Measurements from ENCODE around the gene UNC50.

UNC50 gene

DNA sequence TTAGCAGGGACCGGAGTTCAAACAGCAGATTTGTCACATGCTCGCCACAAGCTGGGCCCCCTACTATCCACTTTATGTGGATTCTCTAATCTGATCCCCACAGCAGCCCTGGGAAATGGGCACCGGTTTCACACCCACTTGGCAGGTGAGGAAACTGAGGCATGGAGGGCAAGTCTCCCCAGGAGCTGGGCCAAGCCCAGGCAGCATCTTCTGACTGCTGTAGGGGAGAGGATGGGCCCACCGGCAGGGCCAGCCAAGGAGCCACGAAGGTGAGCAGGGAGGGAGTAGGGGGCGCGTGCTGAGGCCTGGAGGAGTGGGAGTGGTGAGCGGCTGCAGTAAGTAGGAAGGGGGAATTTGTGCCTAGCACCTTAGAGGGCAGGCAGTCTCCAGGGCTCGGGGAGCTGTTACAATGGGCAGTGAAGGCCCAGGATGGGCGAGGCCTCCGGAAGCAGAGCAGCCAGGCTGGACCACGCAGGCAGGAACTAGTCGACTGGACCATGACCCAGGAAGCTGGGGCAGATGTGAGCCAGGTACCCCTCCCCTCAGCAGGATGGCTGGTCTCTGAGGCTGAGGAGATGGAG is 37.2 kb upstream of the UNC50 start:
- Mint-ChIP-seq H3K27me3 (no peaks in the 10 kb centered on the region), H3K9me3 (no peaks in the 10 kb centered on the region), H3K4me3 (no peak overlapping the region), H3K4me1 (peaks cover 7% of the 10 kb centered on the region), H3K27ac (peak overlapping the region in 1 of 2 donors; percentile 92)
- DNase-seq (no peak), ATAC-seq (no peak)

DNA sequence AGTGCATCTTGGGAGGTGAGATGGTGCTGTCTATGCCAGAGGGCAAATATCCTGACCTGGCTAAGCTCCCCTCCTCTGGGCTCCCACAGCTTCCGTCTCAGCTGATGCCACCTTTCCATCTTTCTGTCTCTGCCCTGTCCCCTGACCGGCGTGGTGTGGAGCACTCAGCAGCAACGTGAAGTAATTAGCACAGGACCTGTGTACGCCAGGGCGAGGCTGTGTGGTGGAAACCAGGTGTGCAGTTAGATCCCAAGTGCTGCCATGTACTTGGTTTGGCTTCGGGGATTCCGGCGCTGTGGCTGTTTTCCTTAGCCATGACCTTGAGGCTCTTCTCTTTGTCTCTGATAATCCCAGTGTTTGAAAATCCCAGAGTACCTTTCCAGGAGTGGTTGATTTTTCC is 36.6 kb upstream of the UNC50 start:
- H3K4me3 Mint-ChIP-seq: no peak overlapping the region
- DNase-seq (no peak), ATAC-seq (no peak)
- H3K27me3 Mint-ChIP-seq: no peaks in the 10 kb centered on the region
- H3K4me1 Mint-ChIP-seq: peaks cover 7% of the 10 kb centered on the region
- peak overlapping the region in 1 of 2 donors; percentile 5 for H3K27ac Mint-ChIP-seq
- H3K9me3 Mint-ChIP-seq: no peaks in the 10 kb centered on the region

DNA sequence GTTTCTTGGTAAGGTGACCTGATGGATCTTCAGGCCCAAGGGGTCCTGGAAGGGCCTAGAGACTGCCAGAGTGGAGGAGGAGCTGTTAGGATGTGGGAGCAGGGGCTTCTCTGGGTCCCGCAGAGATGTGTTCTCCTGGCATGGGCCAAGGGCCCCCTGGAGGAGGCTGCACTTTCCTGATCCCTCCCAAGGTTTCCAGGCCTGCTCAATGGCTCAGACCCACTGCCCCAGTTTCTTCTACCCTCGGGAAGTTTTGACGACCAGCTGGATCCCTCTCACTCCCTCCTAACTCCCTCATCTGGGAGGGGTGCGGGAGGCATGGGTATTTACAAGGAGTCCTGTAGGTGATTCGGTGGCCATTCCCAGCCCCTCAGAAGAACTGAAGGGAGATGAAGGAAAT is 36.2 kb upstream of the UNC50 start:
- DNase-seq (no peak), ATAC-seq (no peak)
- Mint-ChIP-seq H3K27me3 (no peaks in the 10 kb centered on the region), H3K9me3 (no peaks in the 10 kb centered on the region), H3K27ac (peak overlapping the region in 1 of 2 donors; percentile 34), H3K4me3 (no peak overlapping the region), H3K4me1 (peaks cover 7% of the 10 kb centered on the region)

DNA sequence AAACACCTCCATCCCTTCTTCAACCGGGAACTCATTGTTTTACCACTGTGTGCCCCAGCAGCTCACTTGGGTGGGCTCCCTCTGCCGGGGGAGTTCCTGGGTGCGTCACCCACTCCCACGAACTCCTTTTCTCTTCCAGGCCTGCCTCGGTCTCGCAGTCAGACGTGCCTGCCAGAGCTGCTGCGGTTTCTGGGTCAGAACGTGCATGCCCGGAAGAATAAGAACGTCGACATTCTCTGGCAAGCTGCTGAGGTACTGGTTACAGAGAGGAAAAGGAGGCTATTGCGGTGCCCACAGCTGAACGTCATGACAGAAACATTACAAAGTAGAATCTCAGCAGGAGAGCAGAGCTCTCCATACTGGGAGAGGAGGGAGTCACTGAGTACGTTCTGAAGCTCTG is 35.7 kb upstream of the UNC50 start:
- ATAC-seq: no peak
- Mint-ChIP-seq H3K27ac (no peak overlapping the region), H3K27me3 (no peaks in the 10 kb centered on the region), H3K4me1 (peaks cover 7% of the 10 kb centered on the region), H3K9me3 (no peaks in the 10 kb centered on the region), H3K4me3 (no peak overlapping the region)
- no peak for DNase-seq

DNA sequence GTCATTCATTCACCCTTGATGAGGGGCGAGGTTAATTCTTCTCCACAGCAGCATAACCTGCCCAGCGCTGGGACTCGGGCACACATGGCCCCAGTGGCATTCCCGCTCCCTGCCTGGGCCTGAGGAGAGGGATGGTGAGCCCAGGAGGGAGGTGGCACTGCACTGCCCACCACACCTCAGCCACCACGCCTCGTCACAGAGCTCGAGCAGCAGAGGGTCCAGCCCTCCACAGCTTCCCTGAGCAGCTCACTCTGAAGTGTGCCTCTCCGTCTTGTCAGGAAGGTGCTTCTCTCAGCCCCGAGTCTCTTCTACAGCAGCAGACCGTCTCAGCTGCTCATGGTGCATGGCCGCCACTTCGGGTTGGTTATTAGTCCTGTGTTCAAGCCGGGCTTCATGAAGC is 35.0 kb upstream of the UNC50 start:
- Mint-ChIP-seq H3K4me3 (no peak overlapping the region), H3K27me3 (no peaks in the 10 kb centered on the region), H3K27ac (no peak overlapping the region), H3K9me3 (no peaks in the 10 kb centered on the region), H3K4me1 (peaks cover 7% of the 10 kb centered on the region)
- DNase-seq (no peak), ATAC-seq (no peak)

DNA sequence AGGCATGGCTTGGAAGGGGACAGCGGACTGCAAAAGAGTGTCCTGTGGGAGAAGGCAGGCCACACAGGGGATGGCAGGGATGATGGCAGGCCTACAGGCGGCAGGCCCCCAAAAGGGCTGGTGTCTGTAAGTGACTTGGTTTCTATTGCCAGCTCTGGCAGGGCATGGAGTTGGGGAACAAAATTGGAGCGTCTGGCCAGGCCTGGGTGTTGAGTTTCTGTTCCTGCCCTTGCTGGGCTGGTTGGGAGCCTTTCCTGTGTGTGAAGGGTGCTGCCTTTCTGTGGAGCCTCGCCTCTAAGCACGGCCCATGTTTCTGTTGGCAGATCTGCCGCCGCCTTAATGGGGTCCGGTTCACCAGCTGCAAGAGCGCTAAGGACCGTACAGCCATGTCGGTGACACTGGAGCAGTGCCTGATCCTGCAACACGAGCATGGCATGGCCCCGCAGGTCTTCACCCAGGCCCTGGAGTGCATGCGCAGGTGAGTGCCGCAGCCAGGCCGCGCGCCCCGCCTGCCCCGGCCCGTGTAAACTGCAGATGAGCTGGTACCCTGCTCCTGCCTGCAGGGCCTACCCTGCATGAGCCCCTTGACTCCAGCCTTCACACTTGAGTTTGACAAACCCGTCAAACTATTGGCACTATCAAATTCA is 31.6 kb upstream of the UNC50 start:
- DNase-seq: no peak
- Mint-ChIP-seq H3K27me3 (no peaks in the 10 kb centered on the region), H3K4me3 (no peak overlapping the region), H3K27ac (no peak overlapping the region), H3K9me3 (no peaks in the 10 kb centered on the region), H3K4me1 (no peaks in the 10 kb centered on the region)
- ATAC-seq: no peak

DNA sequence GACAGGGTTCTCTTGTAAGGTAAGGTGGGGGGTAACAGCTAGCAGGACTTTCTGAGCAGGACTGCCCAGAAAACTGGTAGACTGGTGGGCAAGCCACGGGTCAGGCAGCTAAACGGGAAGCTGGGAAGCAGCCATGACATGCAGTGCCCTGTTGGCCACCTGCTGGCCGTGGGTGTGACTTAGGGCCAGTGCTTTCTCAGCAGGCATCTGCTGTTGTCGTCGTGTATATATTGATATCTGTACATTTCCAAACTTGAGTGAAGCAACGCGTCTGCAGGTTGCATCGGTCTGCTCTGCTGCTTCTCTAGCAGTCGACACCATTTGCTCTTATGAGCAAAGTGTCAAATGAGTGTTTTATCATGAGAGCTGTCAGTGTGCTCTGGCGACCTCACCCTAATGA is 31.1 kb upstream of the UNC50 start:
- no peak overlapping the region for H3K27ac Mint-ChIP-seq
- ATAC-seq: no peak
- H3K4me1 Mint-ChIP-seq: no peaks in the 10 kb centered on the region
- no peaks in the 10 kb centered on the region for H3K9me3 Mint-ChIP-seq
- H3K27me3 Mint-ChIP-seq: no peaks in the 10 kb centered on the region
- no peak for DNase-seq
- no peak overlapping the region for H3K4me3 Mint-ChIP-seq

DNA sequence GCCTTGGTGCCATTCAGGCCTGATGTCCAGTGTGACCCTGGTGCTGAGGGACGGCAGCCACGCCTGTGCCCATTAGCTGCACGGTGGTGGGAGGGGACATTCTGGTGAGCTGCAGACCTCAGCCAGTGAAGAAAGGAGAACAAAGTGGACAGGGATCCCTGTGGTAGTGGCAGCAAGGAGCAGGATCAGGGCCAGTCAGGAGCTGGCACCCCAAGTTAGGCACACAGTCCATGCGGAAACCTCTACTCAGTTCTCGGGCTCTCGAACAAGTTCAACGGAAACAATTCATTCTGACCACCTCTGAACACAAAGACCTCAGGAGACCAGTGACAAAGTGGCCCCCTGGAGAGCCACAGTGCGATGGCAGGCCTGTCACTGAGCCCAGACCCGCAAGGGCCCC is 30.2 kb upstream of the UNC50 start:
- H3K4me3 Mint-ChIP-seq: no peak overlapping the region
- no peak overlapping the region for H3K27ac Mint-ChIP-seq
- ATAC-seq (no peak), DNase-seq (no peak)
- no peaks in the 10 kb centered on the region for H3K4me1 Mint-ChIP-seq
- H3K9me3 Mint-ChIP-seq: no peaks in the 10 kb centered on the region
- H3K27me3 Mint-ChIP-seq: no peaks in the 10 kb centered on the region

DNA sequence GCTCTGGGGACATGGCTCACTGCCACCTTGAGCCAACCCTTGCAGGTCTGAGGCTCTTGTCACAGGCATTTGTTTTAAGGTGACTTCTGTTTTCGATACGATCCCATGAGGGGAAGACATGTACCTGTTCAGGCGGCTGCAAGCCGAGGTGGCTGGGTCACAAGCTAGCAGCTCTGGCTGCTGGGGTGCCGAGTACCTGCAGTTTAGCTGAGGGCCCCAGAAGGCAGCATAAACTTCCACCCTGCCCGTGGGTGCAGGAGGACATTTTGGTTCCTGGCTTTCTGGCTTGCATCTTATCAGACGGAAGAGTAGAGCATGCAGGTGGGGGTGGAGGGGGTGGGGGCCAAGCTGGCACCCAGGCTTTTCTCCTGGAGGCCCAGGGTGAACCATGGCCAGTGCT is 28.5 kb upstream of the UNC50 start:
- ATAC-seq (no peak), DNase-seq (no peak)
- H3K27me3 Mint-ChIP-seq: no peaks in the 10 kb centered on the region
- H3K4me1 Mint-ChIP-seq: no peaks in the 10 kb centered on the region
- no peak overlapping the region for H3K4me3 Mint-ChIP-seq
- peak overlapping the region in 1 of 2 donors; percentile 69 for H3K27ac Mint-ChIP-seq
- H3K9me3 Mint-ChIP-seq: no peaks in the 10 kb centered on the region

DNA sequence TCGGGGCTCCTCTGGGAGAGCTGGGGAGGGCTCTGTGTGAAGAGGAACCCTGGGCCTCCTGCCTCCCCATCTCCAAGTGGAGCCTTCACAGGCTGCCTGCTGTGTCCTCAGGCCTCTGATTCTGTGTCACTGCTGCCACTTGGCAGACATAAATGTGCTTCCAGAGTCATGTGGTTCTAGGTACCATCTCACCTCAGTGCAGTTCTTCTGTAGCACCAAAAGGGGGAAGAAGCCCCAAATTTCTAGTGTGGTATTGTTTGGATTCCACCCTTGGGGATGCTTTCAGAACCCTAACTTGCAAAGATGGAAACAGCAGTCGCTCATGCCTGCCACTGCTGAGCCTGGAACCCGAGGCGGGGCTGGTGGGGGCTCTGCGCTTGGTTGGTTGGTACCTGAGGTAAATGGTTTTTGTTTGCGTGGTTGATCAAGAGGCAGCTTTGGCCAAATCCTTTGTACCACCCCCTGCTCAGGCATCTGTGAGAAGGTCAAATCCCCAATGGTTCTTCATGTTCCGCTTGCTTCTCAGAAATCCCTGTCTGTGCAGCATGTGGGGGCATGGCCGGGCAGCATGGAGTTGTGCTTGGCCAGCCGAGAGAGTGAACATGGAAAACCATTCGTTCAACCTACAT is 27.6 kb upstream of the UNC50 start:
- H3K27ac Mint-ChIP-seq: peak overlapping the region in 1 of 2 donors; percentile 34
- H3K9me3 Mint-ChIP-seq: no peaks in the 10 kb centered on the region
- DNase-seq (no peak), ATAC-seq (no peak)
- H3K4me1 Mint-ChIP-seq: no peaks in the 10 kb centered on the region
- no peaks in the 10 kb centered on the region for H3K27me3 Mint-ChIP-seq
- H3K4me3 Mint-ChIP-seq: no peak overlapping the region

DNA sequence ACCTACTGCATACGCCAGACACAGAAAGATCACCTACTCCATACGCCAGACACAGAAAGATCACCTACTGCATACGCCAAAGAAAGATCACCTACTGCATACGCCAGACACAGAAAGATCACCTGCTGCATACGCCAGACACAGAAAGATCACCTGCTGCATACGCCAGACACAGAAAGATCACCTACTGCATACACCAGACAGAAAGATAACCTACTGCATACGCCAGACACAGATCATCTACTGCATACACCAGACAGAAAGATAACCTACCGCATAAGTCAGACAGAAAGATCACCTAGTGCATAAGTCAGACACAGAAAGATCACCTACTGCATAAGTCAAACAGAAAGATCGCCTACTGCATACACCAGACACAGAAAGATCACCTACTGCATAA is 25.9 kb upstream of the UNC50 start:
- H3K4me3 Mint-ChIP-seq: no peak overlapping the region

DNA sequence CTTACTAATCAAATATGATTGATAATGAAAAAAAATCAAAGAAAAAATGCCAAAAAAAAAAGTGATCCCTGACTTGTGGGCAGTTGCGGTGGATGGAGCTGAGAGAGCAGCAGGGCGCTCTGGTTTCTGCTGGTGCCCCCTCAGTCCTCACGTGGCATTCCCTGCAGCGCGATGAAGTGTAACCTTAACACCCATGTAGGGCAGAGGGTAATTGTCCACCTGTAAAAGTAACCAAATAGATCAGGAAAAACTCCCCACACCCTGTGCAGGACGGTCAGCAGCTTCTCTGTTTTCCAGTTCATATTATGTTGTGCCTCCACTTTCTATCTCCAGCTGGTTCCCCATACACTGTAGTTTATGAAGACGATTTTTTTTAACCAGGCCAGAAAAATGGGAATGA is 25.1 kb upstream of the UNC50 start:
- H3K9me3 Mint-ChIP-seq: no peaks in the 10 kb centered on the region
- no peaks in the 10 kb centered on the region for H3K27me3 Mint-ChIP-seq
- ATAC-seq (no peak), DNase-seq (no peak)
- no peak overlapping the region for H3K4me3 Mint-ChIP-seq
- no peak overlapping the region for H3K27ac Mint-ChIP-seq
- no peaks in the 10 kb centered on the region for H3K4me1 Mint-ChIP-seq

More for the DNA sequence above, 25.9 kb upstream of the UNC50 start:
- no peaks in the 10 kb centered on the region for H3K4me1 Mint-ChIP-seq
- no peaks in the 10 kb centered on the region for H3K9me3 Mint-ChIP-seq
- H3K27me3 Mint-ChIP-seq: no peaks in the 10 kb centered on the region
- H3K27ac Mint-ChIP-seq: no peak overlapping the region
- ATAC-seq (no peak), DNase-seq (no peak)

DNA sequence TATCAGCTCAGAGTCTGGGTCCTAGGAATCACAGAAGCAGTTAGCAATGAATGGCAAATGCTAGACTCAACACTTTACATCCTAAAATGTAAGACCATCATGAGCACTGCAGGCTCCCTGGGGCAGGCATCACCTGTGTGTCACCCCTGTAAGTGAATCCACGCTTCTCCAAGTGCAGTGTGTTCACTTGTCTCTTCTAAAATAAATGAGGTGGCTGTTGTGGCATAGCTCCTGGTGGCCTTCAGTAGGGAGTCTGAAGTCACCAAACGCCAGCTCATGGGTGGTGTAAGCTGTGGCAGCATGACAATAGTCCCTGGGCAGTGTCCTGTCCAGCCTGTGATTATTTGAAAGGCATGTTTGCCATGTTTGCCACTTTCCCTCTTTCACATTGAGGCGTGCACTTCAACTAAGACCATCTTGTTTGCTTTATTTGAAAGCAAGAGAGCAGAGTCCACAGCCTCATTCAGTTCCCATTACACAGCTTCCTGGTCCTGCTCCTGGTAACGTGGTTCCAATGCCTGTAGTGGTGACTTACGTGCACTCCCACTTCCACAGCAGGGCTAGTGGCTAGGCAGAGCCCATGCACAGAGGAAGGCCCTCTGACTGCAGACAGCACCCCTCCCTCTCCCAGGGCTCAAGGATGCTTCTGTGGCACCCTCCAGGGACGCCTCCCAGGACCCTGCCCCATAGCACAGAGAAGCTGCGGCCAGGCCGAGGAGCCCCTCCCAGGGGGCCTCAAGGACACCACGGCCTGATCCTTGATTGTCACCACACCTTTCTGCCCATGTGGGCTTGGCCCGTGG is 24.4 kb upstream of the UNC50 start:
- Mint-ChIP-seq H3K27me3 (no peaks in the 10 kb centered on the region), H3K4me3 (no peak overlapping the region), H3K4me1 (peaks cover 4% of the 10 kb centered on the region), H3K27ac (peak overlapping the region in 1 of 2 donors; percentile 67), H3K9me3 (no peaks in the 10 kb centered on the region)
- DNase-seq: no peak
- no peak for ATAC-seq

DNA sequence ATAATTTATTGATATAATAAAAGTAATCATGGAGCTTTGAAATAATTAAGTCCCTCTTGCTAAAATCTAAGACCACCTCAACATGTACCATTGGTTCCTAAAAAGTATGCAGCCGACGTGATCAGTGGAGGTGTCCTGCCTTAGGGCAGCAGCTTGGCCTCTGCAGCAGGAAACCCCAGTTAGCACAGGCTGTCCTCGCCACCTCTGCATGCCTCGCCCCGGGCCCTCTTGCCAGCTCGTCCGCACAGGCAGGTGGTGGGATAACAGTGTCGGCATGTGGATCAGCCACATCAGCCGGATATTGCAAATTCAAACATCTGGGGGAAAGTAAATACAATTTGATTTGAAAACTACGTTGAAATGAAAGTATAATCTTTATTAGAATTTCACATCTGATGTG is 23.0 kb upstream of the UNC50 start:
- no peak for DNase-seq
- no peak for ATAC-seq
- H3K4me1 Mint-ChIP-seq: peaks cover 10% of the 10 kb centered on the region
- no peaks in the 10 kb centered on the region for H3K27me3 Mint-ChIP-seq
- H3K4me3 Mint-ChIP-seq: no peak overlapping the region
- H3K9me3 Mint-ChIP-seq: no peaks in the 10 kb centered on the region
- H3K27ac Mint-ChIP-seq: no peak overlapping the region

DNA sequence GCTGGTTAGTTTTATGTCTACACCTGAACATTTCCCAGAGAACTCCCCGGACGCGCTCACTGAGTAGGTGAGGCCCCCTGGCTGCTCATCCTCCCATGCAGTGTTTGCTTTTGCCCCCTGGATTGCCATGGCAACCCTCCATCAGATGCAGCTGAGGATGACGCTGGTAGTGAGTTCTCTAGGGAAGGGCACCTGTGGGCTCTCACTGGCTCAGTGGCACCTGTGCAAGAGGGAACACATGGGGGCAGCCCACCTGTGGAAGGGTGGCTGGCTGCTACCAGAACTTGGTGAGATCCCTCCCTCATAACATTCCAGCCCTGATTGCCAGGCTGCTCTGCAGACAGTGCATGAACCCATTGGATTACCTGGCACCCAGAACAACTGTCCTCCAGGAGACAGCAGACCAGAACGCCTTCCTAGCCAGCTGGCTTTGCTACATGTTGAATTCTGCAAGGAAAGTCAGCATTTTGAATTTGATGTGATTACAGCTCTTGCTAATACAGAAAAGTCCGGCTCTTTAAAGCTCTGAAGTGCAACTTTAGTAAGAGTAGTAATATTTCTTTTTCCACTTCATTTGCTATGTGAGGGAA is 21.7 kb upstream of the UNC50 start:
- no peaks in the 10 kb centered on the region for H3K27me3 Mint-ChIP-seq
- H3K27ac Mint-ChIP-seq: peak overlapping the region in 1 of 2 donors; percentile 42
- DNase-seq (no peak), ATAC-seq (no peak)
- no peak overlapping the region for H3K4me3 Mint-ChIP-seq
- peaks cover 10% of the 10 kb centered on the region for H3K4me1 Mint-ChIP-seq
- no peaks in the 10 kb centered on the region for H3K9me3 Mint-ChIP-seq
